Measurements from ENCODE around the gene GABRB1.

GRCh38 chr4:47373174-47373573, 341.8 kb downstream of the GABRB1 start:
- no peak for TF ChIP-seq POLR2A (IDR thresholded peaks at IDR 0.05; ENCODE audit: low read length)
- TF ChIP-seq, protein P1, sequence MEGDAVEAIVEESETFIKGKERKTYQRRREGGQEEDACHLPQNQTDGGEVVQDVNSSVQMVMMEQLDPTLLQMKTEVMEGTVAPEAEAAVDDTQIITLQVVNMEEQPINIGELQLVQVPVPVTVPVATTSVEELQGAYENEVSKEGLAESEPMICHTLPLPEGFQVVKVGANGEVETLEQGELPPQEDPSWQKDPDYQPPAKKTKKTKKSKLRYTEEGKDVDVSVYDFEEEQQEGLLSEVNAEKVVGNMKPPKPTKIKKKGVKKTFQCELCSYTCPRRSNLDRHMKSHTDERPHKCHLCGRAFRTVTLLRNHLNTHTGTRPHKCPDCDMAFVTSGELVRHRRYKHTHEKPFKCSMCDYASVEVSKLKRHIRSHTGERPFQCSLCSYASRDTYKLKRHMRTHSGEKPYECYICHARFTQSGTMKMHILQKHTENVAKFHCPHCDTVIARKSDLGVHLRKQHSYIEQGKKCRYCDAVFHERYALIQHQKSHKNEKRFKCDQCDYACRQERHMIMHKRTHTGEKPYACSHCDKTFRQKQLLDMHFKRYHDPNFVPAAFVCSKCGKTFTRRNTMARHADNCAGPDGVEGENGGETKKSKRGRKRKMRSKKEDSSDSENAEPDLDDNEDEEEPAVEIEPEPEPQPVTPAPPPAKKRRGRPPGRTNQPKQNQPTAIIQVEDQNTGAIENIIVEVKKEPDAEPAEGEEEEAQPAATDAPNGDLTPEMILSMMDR (IDR thresholded peaks at IDR 0.05), result no peak
- TF ChIP-seq REST (IDR thresholded peaks at IDR 0.05), result no peak
- TF ChIP-seq CHD2 (IDR thresholded peaks at IDR 0.05; ENCODE audit: low read length, partially characterized antibody), result no peak
- TF ChIP-seq RCOR1 (IDR thresholded peaks at IDR 0.05; ENCODE audit: low read depth, low read length), result no peak
- TF ChIP-seq ZC3H11A (IDR thresholded peaks at IDR 0.05), result no peak
- TF ChIP-seq JUNB (IDR thresholded peaks at IDR 0.05), result no peak
- TF ChIP-seq E2F6 (IDR thresholded peaks at IDR 0.05; ENCODE audit: borderline replicate concordance, low read depth), result no peak
- TF ChIP-seq POLR2AphosphoS2 (conservative IDR thresholded peaks at IDR 0.05; ENCODE audit: low read length), result no peak
